ENCODE data around the gene PHC3. TPM values are rescaled to one million over a fixed set of nuclear protein-coding genes. Genes with fewer than 3 reads are reported as not detected.

The PHC3 gene
- total RNA-seq, 3 donors from 2014 or later (not counting 1 experiment from before 2014, with no cell fraction given) = 121 to 130 (median 125) TPM

- Mint-ChIP-seq H3K27ac (no peak overlapping the region), H3K36me3 (no peaks in the 10 kb centered on the region), H3K9me3 (no peaks in the 10 kb centered on the region), H3K4me3 (no peak overlapping the region), H3K27me3 (ENCODE audit: low read depth in 2 of 2) (no peaks in the 10 kb centered on the region), H3K4me1 (no peaks in the 10 kb centered on the region)
- no peaks in the 10 kb centered on the region for H3K9me3 ChIP-seq (ENCODE audit: control insufficient read depth, insufficient read depth, low read length)
- no peaks in the 10 kb centered on the region for H3K27me3 ChIP-seq (ENCODE audit: control insufficient read depth, insufficient read depth, low read length)
- no peak overlapping the region for H3K4me3 ChIP-seq (ENCODE audit: low read length)
- ATAC-seq (no peak), DNase-seq (no peak)
- 98% methylated on average over 12 of the region's 13 CpGs for WGBS (ENCODE audit: insufficient coverage)
- no peaks in the 10 kb centered on the region for H3K4me1 ChIP-seq (ENCODE audit: control insufficient read depth, insufficient read depth, low read length)
- H3K36me3 ChIP-seq (ENCODE audit: control insufficient read depth, insufficient read depth, low read length) = peaks cover 3% of the 10 kb centered on the region
- no peak for TF ChIP-seq CTCF (IDR thresholded peaks at IDR 0.05)
- H3K27ac ChIP-seq (ENCODE audit: low read length) = no peak overlapping the region
- intact Hi-C loops (cut with micrococcal nuclease) = no loop called here
Observed at GRCh38 chr3:170078620-170079281, 102.8 kb downstream of the PHC3 start.

- H3K27me3 ChIP-seq (ENCODE audit: control insufficient read depth, insufficient read depth, low read length) = no peaks in the 10 kb centered on the region
- H3K9me3 ChIP-seq (ENCODE audit: control insufficient read depth, insufficient read depth, low read length) = no peaks in the 10 kb centered on the region
- Mint-ChIP-seq H3K4me1 (no peaks in the 10 kb centered on the region), H3K4me3 (no peak overlapping the region), H3K36me3 (peaks cover 5% of the 10 kb centered on the region), H3K27ac (no peak overlapping the region), H3K9me3 (no peaks in the 10 kb centered on the region), H3K27me3 (ENCODE audit: low read depth in 2 of 2) (no peaks in the 10 kb centered on the region)
- no peak for ATAC-seq
- H3K4me3 ChIP-seq (ENCODE audit: low read length) = no peak overlapping the region
- no peak for DNase-seq
- intact Hi-C loops (cut with micrococcal nuclease) = no loop called here
- H3K36me3 ChIP-seq (ENCODE audit: control insufficient read depth, insufficient read depth, low read length) = peaks cover 2% of the 10 kb centered on the region
- TF ChIP-seq CTCF (IDR thresholded peaks at IDR 0.05) = no peak
- H3K27ac ChIP-seq (ENCODE audit: low read length) = no peak overlapping the region
- WGBS (ENCODE audit: insufficient coverage) = 90% methylated on average over 10 of the region's 10 CpGs
- no peaks in the 10 kb centered on the region for H3K4me1 ChIP-seq (ENCODE audit: control insufficient read depth, insufficient read depth, low read length)
Observed at GRCh38 chr3:170077361-170077760, 104.2 kb downstream of the PHC3 start.

GRCh38 chr3:170076715-170077238 is 104.8 kb downstream of the PHC3 start:
- H3K4me1 ChIP-seq (ENCODE audit: control insufficient read depth, insufficient read depth, low read length) = no peaks in the 10 kb centered on the region
- WGBS (ENCODE audit: insufficient coverage) = 75% methylated on average over 6 of the region's 6 CpGs
- H3K27me3 ChIP-seq (ENCODE audit: control insufficient read depth, insufficient read depth, low read length) = no peaks in the 10 kb centered on the region
- H3K27ac ChIP-seq (ENCODE audit: low read length) = no peak overlapping the region
- ATAC-seq (no peak), DNase-seq (no peak)
- no peaks in the 10 kb centered on the region for H3K9me3 ChIP-seq (ENCODE audit: control insufficient read depth, insufficient read depth, low read length)
- intact Hi-C loops (cut with micrococcal nuclease) = no loop called here
- no peak overlapping the region for H3K4me3 ChIP-seq (ENCODE audit: low read length)
- Mint-ChIP-seq H3K9me3 (no peaks in the 10 kb centered on the region), H3K4me3 (no peak overlapping the region), H3K4me1 (no peaks in the 10 kb centered on the region), H3K36me3 (peaks cover 5% of the 10 kb centered on the region), H3K27me3 (ENCODE audit: low read depth in 2 of 2) (no peaks in the 10 kb centered on the region), H3K27ac (no peak overlapping the region)
- H3K36me3 ChIP-seq (ENCODE audit: control insufficient read depth, insufficient read depth, low read length) = peaks cover 2% of the 10 kb centered on the region
- no peak for TF ChIP-seq CTCF (IDR thresholded peaks at IDR 0.05)

Data from natural killer cell (primary cell).